Measurements from ENCODE around the gene TPM4. TPM values are rescaled to one million over a fixed set of nuclear protein-coding genes. Genes with fewer than 3 reads are reported as not detected.

TPM4 gene
- total and polyA plus RNA-seq, 2 experiments from 2014 or later = 223 to 288 TPM

- TF ChIP-seq, protein P1, sequence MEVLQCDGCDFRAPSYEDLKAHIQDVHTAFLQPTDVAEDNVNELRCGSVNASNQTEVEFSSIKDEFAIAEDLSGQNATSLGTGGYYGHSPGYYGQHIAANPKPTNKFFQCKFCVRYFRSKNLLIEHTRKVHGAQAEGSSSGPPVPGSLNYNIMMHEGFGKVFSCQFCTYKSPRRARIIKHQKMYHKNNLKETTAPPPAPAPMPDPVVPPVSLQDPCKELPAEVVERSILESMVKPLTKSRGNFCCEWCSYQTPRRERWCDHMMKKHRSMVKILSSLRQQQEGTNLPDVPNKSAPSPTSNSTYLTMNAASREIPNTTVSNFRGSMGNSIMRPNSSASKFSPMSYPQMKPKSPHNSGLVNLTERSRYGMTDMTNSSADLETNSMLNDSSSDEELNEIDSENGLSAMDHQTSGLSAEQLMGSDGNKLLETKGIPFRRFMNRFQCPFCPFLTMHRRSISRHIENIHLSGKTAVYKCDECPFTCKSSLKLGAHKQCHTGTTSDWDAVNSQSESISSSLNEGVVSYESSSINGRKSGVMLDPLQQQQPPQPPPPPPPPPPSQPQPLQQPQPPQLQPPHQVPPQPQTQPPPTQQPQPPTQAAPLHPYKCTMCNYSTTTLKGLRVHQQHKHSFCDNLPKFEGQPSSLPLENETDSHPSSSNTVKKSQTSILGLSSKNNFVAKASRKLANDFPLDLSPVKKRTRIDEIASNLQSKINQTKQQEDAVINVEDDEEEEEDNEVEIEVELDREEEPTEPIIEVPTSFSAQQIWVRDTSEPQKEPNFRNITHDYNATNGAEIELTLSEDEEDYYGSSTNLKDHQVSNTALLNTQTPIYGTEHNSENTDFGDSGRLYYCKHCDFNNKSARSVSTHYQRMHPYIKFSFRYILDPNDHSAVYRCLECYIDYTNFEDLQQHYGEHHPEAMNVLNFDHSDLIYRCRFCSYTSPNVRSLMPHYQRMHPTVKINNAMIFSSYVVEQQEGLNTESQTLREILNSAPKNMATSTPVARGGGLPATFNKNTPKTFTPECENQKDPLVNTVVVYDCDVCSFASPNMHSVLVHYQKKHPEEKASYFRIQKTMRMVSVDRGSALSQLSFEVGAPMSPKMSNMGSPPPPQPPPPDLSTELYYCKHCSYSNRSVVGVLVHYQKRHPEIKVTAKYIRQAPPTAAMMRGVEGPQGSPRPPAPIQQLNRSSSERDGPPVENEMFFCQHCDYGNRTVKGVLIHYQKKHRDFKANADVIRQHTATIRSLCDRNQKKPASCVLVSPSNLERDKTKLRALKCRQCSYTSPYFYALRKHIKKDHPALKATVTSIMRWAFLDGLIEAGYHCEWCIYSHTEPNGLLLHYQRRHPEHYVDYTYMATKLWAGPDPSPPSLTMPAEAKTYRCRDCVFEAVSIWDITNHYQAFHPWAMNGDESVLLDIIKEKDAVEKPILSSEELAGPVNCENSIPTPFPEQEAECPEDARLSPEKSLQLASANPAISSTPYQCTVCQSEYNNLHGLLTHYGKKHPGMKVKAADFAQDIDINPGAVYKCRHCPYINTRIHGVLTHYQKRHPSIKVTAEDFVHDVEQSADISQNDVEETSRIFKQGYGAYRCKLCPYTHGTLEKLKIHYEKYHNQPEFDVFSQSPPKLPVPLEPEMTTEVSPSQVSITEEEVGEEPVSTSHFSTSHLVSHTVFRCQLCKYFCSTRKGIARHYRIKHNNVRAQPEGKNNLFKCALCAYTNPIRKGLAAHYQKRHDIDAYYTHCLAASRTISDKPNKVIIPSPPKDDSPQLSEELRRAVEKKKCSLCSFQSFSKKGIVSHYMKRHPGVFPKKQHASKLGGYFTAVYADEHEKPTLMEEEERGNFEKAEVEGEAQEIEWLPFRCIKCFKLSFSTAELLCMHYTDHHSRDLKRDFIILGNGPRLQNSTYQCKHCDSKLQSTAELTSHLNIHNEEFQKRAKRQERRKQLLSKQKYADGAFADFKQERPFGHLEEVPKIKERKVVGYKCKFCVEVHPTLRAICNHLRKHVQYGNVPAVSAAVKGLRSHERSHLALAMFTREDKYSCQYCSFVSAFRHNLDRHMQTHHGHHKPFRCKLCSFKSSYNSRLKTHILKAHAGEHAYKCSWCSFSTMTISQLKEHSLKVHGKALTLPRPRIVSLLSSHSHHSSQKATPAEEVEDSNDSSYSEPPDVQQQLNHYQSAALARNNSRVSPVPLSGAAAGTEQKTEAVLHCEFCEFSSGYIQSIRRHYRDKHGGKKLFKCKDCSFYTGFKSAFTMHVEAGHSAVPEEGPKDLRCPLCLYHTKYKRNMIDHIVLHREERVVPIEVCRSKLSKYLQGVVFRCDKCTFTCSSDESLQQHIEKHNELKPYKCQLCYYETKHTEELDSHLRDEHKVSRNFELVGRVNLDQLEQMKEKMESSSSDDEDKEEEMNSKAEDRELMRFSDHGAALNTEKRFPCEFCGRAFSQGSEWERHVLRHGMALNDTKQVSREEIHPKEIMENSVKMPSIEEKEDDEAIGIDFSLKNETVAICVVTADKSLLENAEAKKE (CRISPR knock-in tag; IDR thresholded peaks at IDR 0.05) = no peak
- TF ChIP-seq JUNB (IDR thresholded peaks at IDR 0.05; ENCODE audit: unreplicated experiment) (no peak), STAT1 (IDR thresholded peaks at IDR 0.05; ENCODE audit: unreplicated experiment) (no peak), NANOG (IDR thresholded peaks at IDR 0.05; ENCODE audit: borderline replicate concordance) (no peak), EZH2 (IDR thresholded peaks at IDR 0.05; ENCODE audit: low read depth, unreplicated experiment) (no peak)
Observed at GRCh38 chr19:16121967-16122366, 45.7 kb downstream of the TPM4 start (continued).

GRCh38 chr19:16124953-16125352 is 48.7 kb downstream of the TPM4 start:
- no peak overlapping the region for H3K4me2 ChIP-seq
- peaks cover 4% of the 10 kb centered on the region for H3K36me3 ChIP-seq (ENCODE audit: insufficient read depth)
- Mint-ChIP-seq H3K4me3 (no peak overlapping the region), H3K4me1 (no peaks in the 10 kb centered on the region), H3K9me3 (no peaks in the 10 kb centered on the region), H3K27me3 (ENCODE audit: insufficient read depth, low read depth, poor library complexity) (peaks cover 7% of the 10 kb centered on the region), H3K36me3 (ENCODE audit: low read depth) (peaks cover 55% of the 10 kb centered on the region), H3K27ac (no peak overlapping the region)
- no peak overlapping the region for H2AFZ ChIP-seq
- no peaks in the 10 kb centered on the region for H3K4me1 ChIP-seq (ENCODE audit: insufficient read depth)
- H3K27ac ChIP-seq (ENCODE audit: low read depth) = no peak overlapping the region
- no peaks in the 10 kb centered on the region for H3K79me2 ChIP-seq (replicated peaks; ENCODE audit: insufficient read depth)
- H3K9me2 ChIP-seq (ENCODE audit: insufficient read depth) = no peaks in the 10 kb centered on the region
- no peak for ATAC-seq
- no peaks in the 10 kb centered on the region; the same call in 1 of the 2 replicates for H4K20me1 ChIP-seq (replicated peaks; ENCODE audit: insufficient read depth)
- TF ChIP-seq, protein P2, sequence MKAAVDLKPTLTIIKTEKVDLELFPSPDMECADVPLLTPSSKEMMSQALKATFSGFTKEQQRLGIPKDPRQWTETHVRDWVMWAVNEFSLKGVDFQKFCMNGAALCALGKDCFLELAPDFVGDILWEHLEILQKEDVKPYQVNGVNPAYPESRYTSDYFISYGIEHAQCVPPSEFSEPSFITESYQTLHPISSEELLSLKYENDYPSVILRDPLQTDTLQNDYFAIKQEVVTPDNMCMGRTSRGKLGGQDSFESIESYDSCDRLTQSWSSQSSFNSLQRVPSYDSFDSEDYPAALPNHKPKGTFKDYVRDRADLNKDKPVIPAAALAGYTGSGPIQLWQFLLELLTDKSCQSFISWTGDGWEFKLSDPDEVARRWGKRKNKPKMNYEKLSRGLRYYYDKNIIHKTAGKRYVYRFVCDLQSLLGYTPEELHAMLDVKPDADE (IDR thresholded peaks at IDR 0.05) = no peak
- no peak for TF ChIP-seq ZNF114 (CRISPR knock-in tag; IDR thresholded peaks at IDR 0.05)
- no peak for TF ChIP-seq JUNB (IDR thresholded peaks at IDR 0.05; ENCODE audit: unreplicated experiment)
- no peak for TF ChIP-seq STAT1 (IDR thresholded peaks at IDR 0.05; ENCODE audit: unreplicated experiment)
- no peak for TF ChIP-seq EZH2phosphoT487 (IDR thresholded peaks at IDR 0.05; ENCODE audit: unreplicated experiment)
- TF ChIP-seq CTCF (conservative IDR thresholded peaks at IDR 0.05; ENCODE audit: low read depth in 2 of 2) = no peak
- no peak for TF ChIP-seq NANOG (IDR thresholded peaks at IDR 0.05; ENCODE audit: borderline replicate concordance)
- TF ChIP-seq CREB1 (CRISPR knock-in tag; IDR thresholded peaks at IDR 0.05; ENCODE audit: low read depth) = no peak
- TF ChIP-seq POLR2AphosphoS5 (IDR thresholded peaks at IDR 0.05; ENCODE audit: low read depth) = no peak
- no peak for TF ChIP-seq ZNF331 (CRISPR knock-in tag; IDR thresholded peaks at IDR 0.05; ENCODE audit: low read depth)
- TF ChIP-seq EZH2 (IDR thresholded peaks at IDR 0.05; ENCODE audit: low read depth, unreplicated experiment) = no peak
- DNase-seq (ENCODE audit: low spot score) = no peak
- no peaks in the 10 kb centered on the region for H3F3A ChIP-seq (replicated peaks; ENCODE audit: low read depth)
- H3K27me3 ChIP-seq (ENCODE audit: insufficient read depth) = no peaks in the 10 kb centered on the region
- no peak overlapping the region for H3K4me3 ChIP-seq
